Osteoblast (primary cell): ENCODE data around the gene NOPCHAP1. TPM values are rescaled to one million over a fixed set of nuclear protein-coding genes. Genes with fewer than 3 reads are reported as not detected.

Experiments used
- DNase-seq: peaks from one replicate; pipeline ENCODE4 v3.0.0; 2011; ENCODE audit warnings: low spot score, mixed read lengths; ENCODE audit not compliant: insufficient read length; ENCODE audit errors: missing footprints
- H2AFZ ChIP-seq: 2 replicates; pipeline ENCODE4 v1.6.0; 2011; ENCODE audit warnings: mild to moderate bottlenecking, low read length
- H3K27ac ChIP-seq: 2 replicates; pipeline ENCODE4 v1.5.1; 2011; ENCODE audit warnings: mild to moderate bottlenecking, low read depth, low read length, moderate library complexity
- H3K27me3 ChIP-seq: 2 replicates; pipeline ENCODE4 v1.6.0; 2012; ENCODE audit warnings: mild to moderate bottlenecking, control low read depth, inconsistent platforms, low read length, moderate library complexity; ENCODE audit not compliant: insufficient read depth
- H3K36me3 ChIP-seq: 2 replicates; pipeline ENCODE4 v1.5.1; 2011; ENCODE audit warnings: mild to moderate bottlenecking, low read length, control low read depth, moderate library complexity; ENCODE audit not compliant: insufficient read depth
- H3K4me1 ChIP-seq: 2 replicates; pipeline ENCODE4 v1.5.1; 2011; ENCODE audit warnings: mild to moderate bottlenecking, low read length, control low read depth, moderate library complexity; ENCODE audit not compliant: insufficient read depth
- H3K4me2 ChIP-seq: 2 replicates; pipeline ENCODE4 v1.6.0; 2011; ENCODE audit warnings: mild to moderate bottlenecking, low read length; ENCODE audit not compliant: insufficient read depth
- H3K4me3 ChIP-seq: fragments of 200-600 bp; sonication (generic); 3 replicates; pipeline ENCODE4 v1.5.1; 2012; ENCODE audit warnings: mild to moderate bottlenecking, low read length, inconsistent platforms; ENCODE audit not compliant: insufficient read depth
- H3K79me2 ChIP-seq: 2 replicates; pipeline ENCODE4 v1.6.0; 2012; ENCODE audit warnings: mild to moderate bottlenecking, low read length, control low read depth, inconsistent platforms; ENCODE audit not compliant: insufficient read depth
- H3K9me3 ChIP-seq: 2 replicates; pipeline ENCODE4 v1.5.1; 2011; ENCODE audit warnings: low read depth, low read length, control low read depth
- H4K20me1 ChIP-seq: 2 replicates; pipeline ENCODE4 v1.6.0; 2012; ENCODE audit warnings: mild to moderate bottlenecking, low read length, control low read depth; ENCODE audit not compliant: insufficient read depth
- total RNA-seq: library from RNA; depleted of rRNA; stranded (reverse); fragments of >200 nt; gene quantifications from 2 replicates; pipeline ENCODE4 v1.2.3, GENCODE V29; 2012
- TF ChIP-seq, protein P1 (sequence below): IDR thresholded peaks from 2 replicates; pipeline ENCODE4 v1.5.1; 2011; ENCODE audit warnings: mild to moderate bottlenecking, low read depth, low read length, moderate library complexity; ENCODE audit errors: extremely low read depth

The NOPCHAP1 gene
- total RNA-seq, 1 donor = 4.3 TPM

GRCh38 chr12:104960464-104960863 lies 25.7 kb upstream of the NOPCHAP1 start:
- H3K79me2 ChIP-seq = no peaks in the 10 kb centered on the region

DNA sequence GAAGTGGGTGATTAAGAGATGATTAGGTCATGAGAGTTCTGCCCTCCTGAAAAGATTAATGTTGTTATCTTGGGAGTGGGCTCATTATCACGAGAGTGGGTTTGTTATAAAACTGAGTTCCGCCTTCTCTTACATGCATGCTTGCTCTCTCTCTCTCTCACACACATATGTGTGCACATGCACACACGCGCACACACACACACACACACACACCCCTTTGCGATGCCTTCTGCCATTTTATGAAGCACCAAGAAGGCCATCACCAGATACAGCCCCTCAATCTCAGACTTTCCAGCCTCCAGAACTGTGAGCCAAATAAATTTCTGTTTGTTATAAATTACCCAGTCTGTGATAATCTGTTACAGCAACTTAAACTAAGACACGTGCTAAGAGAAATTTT lies 22.4 kb upstream of the NOPCHAP1 start:
- TF ChIP-seq, protein P1, sequence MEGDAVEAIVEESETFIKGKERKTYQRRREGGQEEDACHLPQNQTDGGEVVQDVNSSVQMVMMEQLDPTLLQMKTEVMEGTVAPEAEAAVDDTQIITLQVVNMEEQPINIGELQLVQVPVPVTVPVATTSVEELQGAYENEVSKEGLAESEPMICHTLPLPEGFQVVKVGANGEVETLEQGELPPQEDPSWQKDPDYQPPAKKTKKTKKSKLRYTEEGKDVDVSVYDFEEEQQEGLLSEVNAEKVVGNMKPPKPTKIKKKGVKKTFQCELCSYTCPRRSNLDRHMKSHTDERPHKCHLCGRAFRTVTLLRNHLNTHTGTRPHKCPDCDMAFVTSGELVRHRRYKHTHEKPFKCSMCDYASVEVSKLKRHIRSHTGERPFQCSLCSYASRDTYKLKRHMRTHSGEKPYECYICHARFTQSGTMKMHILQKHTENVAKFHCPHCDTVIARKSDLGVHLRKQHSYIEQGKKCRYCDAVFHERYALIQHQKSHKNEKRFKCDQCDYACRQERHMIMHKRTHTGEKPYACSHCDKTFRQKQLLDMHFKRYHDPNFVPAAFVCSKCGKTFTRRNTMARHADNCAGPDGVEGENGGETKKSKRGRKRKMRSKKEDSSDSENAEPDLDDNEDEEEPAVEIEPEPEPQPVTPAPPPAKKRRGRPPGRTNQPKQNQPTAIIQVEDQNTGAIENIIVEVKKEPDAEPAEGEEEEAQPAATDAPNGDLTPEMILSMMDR = no peak
- H3K36me3 ChIP-seq = no peaks in the 10 kb centered on the region
- H3K4me3 ChIP-seq = no peak overlapping the region
- peaks cover 17% of the 10 kb centered on the region for H3K4me1 ChIP-seq
- H3K79me2 ChIP-seq = no peaks in the 10 kb centered on the region
- H2AFZ ChIP-seq = no peak overlapping the region
- peaks cover 20% of the 10 kb centered on the region for H3K27me3 ChIP-seq
- H4K20me1 ChIP-seq = no peaks in the 10 kb centered on the region
- no peak for DNase-seq
- H3K27ac ChIP-seq = no peak overlapping the region
- H3K4me2 ChIP-seq = no peak overlapping the region
- H3K9me3 ChIP-seq = peaks cover 2% of the 10 kb centered on the region

More at GRCh38 chr12:104960464-104960863, 25.7 kb upstream of the NOPCHAP1 start:
- Histone ChIP-seq H3K4me1 (peaks cover 28% of the 10 kb centered on the region), H3K27ac (peak overlapping the region; percentile 62), H4K20me1 (peaks cover 6% of the 10 kb centered on the region), H3K27me3 (peaks cover 15% of the 10 kb centered on the region), H3K36me3 (no peaks in the 10 kb centered on the region), H3K4me3 (no peak overlapping the region), H3K4me2 (peak overlapping the region; percentile 93), H2AFZ (no peak overlapping the region), H3K9me3 (no peaks in the 10 kb centered on the region)
- DNase-seq = no peak
- TF ChIP-seq, protein P1 = no peak

DNA sequence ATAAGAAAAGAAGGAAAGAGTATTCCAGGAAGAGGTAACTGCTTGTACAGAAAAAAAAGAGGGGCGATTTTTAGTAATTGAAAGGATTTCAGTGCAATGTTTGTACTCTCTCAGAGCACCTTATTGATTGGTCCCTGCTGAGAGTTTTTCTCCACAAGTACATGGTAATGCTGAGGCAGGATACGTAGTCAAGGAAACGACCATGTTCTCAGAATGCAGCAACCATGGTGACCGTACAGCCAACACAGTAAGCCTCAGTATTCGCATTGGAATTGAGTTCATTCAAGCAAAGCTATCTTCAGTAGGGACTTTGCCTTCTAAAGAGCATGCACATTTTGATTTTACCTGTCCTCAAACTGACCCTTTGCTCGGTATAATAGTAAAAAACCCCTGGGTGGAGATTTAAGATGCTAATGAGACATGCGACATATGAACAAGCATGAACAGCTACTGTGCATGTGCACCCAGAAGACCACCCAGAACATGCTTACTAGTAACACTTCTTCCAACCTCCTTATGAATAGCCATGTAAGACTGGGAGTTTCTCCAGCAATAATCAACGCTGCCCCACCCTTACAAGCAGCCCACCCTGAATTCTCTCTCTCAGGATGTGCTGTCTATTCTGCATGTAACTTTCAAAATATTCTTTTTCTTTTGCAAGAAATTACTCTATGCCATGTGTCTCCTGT lies 21.8 kb upstream of the NOPCHAP1 start:
- Histone ChIP-seq H3K4me1 (peaks cover 12% of the 10 kb centered on the region), H4K20me1 (no peaks in the 10 kb centered on the region), H3K4me3 (no peak overlapping the region), H3K79me2 (no peaks in the 10 kb centered on the region), H3K4me2 (no peak overlapping the region), H3K27me3 (peaks cover 20% of the 10 kb centered on the region), H3K27ac (no peak overlapping the region), H3K36me3 (no peaks in the 10 kb centered on the region), H3K9me3 (peaks cover 2% of the 10 kb centered on the region), H2AFZ (no peak overlapping the region)
- DNase-seq = no peak
- TF ChIP-seq, protein P1 = no peak

DNA sequence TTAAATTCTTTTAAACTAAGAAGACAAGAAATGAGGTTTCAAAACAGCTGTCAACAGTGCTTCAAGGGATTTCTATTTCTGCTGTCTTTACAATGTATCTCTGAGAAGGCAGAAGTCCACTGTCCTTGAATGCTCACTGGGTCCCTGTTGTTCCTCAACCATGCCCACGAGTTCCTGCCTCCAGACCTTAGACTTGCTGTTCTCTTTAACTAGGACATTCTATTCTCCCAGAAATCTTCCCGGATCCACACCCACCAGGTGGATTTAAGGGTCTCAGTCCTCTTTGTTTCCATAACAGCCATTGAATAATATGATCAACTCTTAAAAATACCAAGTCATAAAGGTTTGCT lies 21.3 kb upstream of the NOPCHAP1 start:
- Histone ChIP-seq H3K36me3 (no peaks in the 10 kb centered on the region), H3K27ac (no peak overlapping the region), H3K4me3 (no peak overlapping the region), H3K79me2 (no peaks in the 10 kb centered on the region), H3K9me3 (peaks cover 2% of the 10 kb centered on the region), H4K20me1 (no peaks in the 10 kb centered on the region), H3K4me1 (peaks cover 6% of the 10 kb centered on the region), H2AFZ (no peak overlapping the region), H3K27me3 (peaks cover 20% of the 10 kb centered on the region), H3K4me2 (no peak overlapping the region)
- no peak for DNase-seq
- TF ChIP-seq, protein P1 = no peak
